ENCODE data around the gene AP5M1.

AP5M1 gene

GRCh38 chr14:57346741-57347140 lies 78.0 kb downstream of the AP5M1 start:
- no peak for DNase-seq (ENCODE audit: low read depth)
- no peak overlapping the region for H3K4me3 ChIP-seq (ENCODE audit: low read depth, low read length)

Measured in skeletal muscle cell (primary cell).